Endodermal cell (in vitro differentiated cells): Measurements from ENCODE around the gene SDSL. TPM values are rescaled to one million over a fixed set of nuclear protein-coding genes. Genes with fewer than 3 reads are reported as not detected.

Experiments
- DNase-seq: peaks from one replicate; pipeline ENCODE4 v3.0.0-alpha.2; 2017
- H3K27ac ChIP-seq: 2 replicates; pipeline ENCODE4 v1.5.1; 2013; ENCODE audit warnings: mild to moderate bottlenecking, low read depth, low read length, moderate library complexity
- H3K27me3 ChIP-seq: 2 replicates; pipeline ENCODE4 v1.6.1; 2013; ENCODE audit warnings: mild to moderate bottlenecking, low read length, moderate library complexity; ENCODE audit not compliant: insufficient read depth, control insufficient read depth, poor library complexity, severe bottlenecking
- H3K36me3 ChIP-seq: 2 replicates; pipeline ENCODE4 v1.7.0; 2013; ENCODE audit warnings: mild to moderate bottlenecking, low read length, moderate library complexity; ENCODE audit not compliant: control insufficient read depth, insufficient read depth
- H3K4me1 ChIP-seq: one replicate; pipeline ENCODE4 v1.7.0; 2013; ENCODE audit warnings: low read length; ENCODE audit not compliant: control insufficient read depth, insufficient read depth
- H3K4me3 ChIP-seq: 2 replicates; pipeline ENCODE4 v1.5.1; 2013; ENCODE audit warnings: mild to moderate bottlenecking, low read length, moderate library complexity
- H3K9ac ChIP-seq: 2 replicates; pipeline ENCODE4 v1.6.1; 2013; ENCODE audit warnings: mild to moderate bottlenecking, low read length, moderate library complexity; ENCODE audit not compliant: poor library complexity, severe bottlenecking; ENCODE audit errors: extremely low read depth
- H3K9me3 ChIP-seq: 2 replicates; pipeline ENCODE4 v1.6.1; 2013; ENCODE audit warnings: mild to moderate bottlenecking, low read length, moderate library complexity; ENCODE audit not compliant: control insufficient read depth
- H3K27ac Mint-ChIP-seq: 2 replicates; pipeline ENCODE4 v1.8.0; 2020; ENCODE audit warnings: mixed read lengths
- H3K27me3 Mint-ChIP-seq: 2 replicates; pipeline ENCODE4 v1.8.0; 2021; ENCODE audit warnings: mild to moderate bottlenecking, mixed read lengths; ENCODE audit not compliant: insufficient read depth
- H3K36me3 Mint-ChIP-seq: 2 replicates; pipeline ENCODE4 v1.8.0; 2020; ENCODE audit warnings: low read depth, mixed read lengths
- H3K4me1 Mint-ChIP-seq: 2 replicates; pipeline ENCODE4 v1.8.0; 2020; ENCODE audit warnings: mixed read lengths
- H3K4me3 Mint-ChIP-seq: 2 replicates; pipeline ENCODE4 v1.8.0; 2020; ENCODE audit warnings: mild to moderate bottlenecking, moderate library complexity, mixed read lengths
- H3K9me3 Mint-ChIP-seq: 2 replicates; pipeline ENCODE4 v1.8.0; 2020; ENCODE audit warnings: mild to moderate bottlenecking, mixed read lengths
- CTCF ChIP-seq: fragments of 200-600 bp; sonication (generic); conservative IDR thresholded peaks from 2 replicates; pipeline ENCODE4 v1.5.0; 2021; ENCODE audit warnings: antibody characterized with exemption, mild to moderate bottlenecking
- whole genome bisulfite sequencing, 2 experiments: methylation state at CpG; one replicate each; pipeline versions ENCODE4 v1.1.5 to v1.1.7; 2013; ENCODE audit warnings: missing lambda C conversion rate in 2 of 2, mixed read lengths in 1 of 2; ENCODE audit not compliant: insufficient coverage in 1 of 2, insufficient read length in 1 of 2; 5-methylcytosine and 5-hydroxymethylcytosine counted together
- total RNA-seq, 2 donors: library from RNA; stranded (reverse); fragmentation: NEBNext Ultra II Directional in 1 of 2; extraction: Animal tissue kit (Norgen Biotek cat#: 25700) in 1 of 2; gene quantifications; 2 replicates in 1 of 2; 3 replicates in 1 of 2; pipeline ENCODE4 v1.2.1, GENCODE V29; 2021

Gene SDSL
- total RNA-seq, 2 donors from 2014 or later, result 2.4 to 5.7 TPM

DNA sequence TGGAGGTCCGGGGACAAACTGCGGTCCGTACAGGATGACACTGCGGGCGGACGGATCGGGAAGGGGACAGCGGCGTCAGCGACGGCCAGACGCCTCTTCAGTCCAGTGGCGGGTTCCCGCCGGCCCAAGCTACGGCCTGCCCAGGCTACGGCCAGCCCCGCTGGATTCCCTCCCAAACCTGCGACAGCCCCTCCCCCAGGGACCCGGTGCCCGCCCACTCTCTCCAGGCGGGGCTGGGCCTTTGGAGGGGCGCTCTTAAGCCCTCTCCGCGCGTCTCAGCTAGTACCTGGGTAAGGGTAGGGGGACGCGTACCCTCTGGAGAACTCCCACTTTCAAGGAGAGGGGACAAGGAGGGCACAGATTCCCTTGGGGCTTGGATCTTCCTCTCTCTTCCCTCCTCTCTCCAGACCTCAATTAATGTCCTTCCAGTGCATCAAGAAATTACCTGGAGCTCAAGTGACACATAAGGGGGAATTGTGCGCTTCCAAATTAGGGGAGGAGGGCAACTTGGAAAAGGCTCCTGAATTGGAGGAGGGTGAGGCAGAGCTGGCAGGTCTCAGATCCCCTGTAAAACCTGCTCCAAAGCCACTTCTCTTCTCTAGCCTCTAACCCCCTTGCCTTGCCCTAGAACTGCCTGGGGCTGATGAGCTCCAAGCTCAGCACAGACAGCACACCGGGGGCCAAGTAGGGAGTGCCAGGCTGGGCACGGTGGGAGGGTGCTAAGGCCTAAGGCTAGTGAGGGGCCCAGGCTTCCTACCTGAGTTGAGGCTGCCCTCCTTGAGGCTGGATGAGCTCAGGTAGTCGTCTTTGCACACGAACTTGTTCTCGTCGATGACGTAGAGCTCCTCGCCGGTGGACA, 46.4 kb downstream of the SDSL start:
- TF ChIP-seq CTCF, result no peak
- no peaks in the 10 kb centered on the region for H3K36me3 Mint-ChIP-seq
- Histone ChIP-seq H3K4me1 (peaks cover 3% of the 10 kb centered on the region), H3K4me3 (no peak overlapping the region), H3K27me3 (peaks cover 100% of the 10 kb centered on the region), H3K9me3 (no peaks in the 10 kb centered on the region), H3K27ac (no peak overlapping the region), H3K36me3 (no peaks in the 10 kb centered on the region), H3K9ac (no peak overlapping the region)
- WGBS, 2 experiments, result 3% methylated on average over 18 to 38 of the region's 38 CpGs
- H3K27me3 Mint-ChIP-seq, result peaks cover 98% of the 10 kb centered on the region
- no peaks in the 10 kb centered on the region for H3K9me3 Mint-ChIP-seq
- no peak overlapping the region for H3K27ac Mint-ChIP-seq
- peaks cover 26% of the 10 kb centered on the region for H3K4me1 Mint-ChIP-seq
- peak overlapping the region; percentile 49 for H3K4me3 Mint-ChIP-seq
- peak; percentile 68 for DNase-seq

DNA sequence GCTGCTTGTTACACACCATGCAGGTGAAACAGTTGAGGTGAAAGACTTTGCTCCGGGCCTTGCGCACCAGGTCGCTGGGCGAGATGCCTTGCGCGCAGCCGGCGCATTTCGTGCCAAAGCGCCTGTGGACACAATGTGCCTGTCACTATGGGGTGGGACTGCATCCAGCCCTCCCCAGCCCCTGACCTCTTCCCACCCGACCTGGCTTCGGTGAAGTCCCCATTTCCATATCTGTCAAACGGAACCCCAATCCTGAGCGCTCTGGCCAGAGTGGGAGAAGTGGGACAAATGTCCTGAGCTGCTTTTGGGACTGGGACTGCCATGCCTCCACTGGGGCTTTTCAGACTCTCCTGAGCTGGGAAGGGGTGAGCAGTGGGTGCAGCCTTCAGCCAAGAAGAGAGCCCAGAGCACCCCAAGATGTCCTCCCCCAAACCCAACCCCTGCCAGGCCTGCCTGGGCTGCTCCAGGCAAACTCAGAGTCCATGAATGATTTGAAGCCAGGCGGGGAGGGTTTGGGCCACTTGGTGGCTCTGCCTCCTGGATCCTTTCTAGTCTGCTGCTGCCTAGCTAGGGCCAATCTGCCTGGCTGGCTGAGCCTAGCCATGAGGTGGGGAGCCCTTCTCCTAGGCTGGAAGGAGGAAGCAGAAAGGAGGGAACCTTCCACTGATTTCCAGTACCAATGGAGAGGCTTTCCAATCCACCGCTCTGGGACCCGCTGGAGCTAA, 47.2 kb downstream of the SDSL start:
- Histone ChIP-seq H3K9ac (no peak overlapping the region), H3K27ac (no peak overlapping the region), H3K9me3 (no peaks in the 10 kb centered on the region), H3K4me3 (no peak overlapping the region), H3K27me3 (peaks cover 100% of the 10 kb centered on the region), H3K4me1 (peaks cover 3% of the 10 kb centered on the region), H3K36me3 (no peaks in the 10 kb centered on the region)
- no peak for TF ChIP-seq CTCF
- WGBS, 2 experiments, result 11 to 14% methylated on average over 7 to 17 of the region's 17 CpGs
- Mint-ChIP-seq H3K27me3 (peaks cover 98% of the 10 kb centered on the region), H3K4me1 (peaks cover 20% of the 10 kb centered on the region), H3K9me3 (no peaks in the 10 kb centered on the region), H3K36me3 (no peaks in the 10 kb centered on the region), H3K27ac (no peak overlapping the region), H3K4me3 (no peak overlapping the region)
- peak; percentile 66 for DNase-seq

DNA sequence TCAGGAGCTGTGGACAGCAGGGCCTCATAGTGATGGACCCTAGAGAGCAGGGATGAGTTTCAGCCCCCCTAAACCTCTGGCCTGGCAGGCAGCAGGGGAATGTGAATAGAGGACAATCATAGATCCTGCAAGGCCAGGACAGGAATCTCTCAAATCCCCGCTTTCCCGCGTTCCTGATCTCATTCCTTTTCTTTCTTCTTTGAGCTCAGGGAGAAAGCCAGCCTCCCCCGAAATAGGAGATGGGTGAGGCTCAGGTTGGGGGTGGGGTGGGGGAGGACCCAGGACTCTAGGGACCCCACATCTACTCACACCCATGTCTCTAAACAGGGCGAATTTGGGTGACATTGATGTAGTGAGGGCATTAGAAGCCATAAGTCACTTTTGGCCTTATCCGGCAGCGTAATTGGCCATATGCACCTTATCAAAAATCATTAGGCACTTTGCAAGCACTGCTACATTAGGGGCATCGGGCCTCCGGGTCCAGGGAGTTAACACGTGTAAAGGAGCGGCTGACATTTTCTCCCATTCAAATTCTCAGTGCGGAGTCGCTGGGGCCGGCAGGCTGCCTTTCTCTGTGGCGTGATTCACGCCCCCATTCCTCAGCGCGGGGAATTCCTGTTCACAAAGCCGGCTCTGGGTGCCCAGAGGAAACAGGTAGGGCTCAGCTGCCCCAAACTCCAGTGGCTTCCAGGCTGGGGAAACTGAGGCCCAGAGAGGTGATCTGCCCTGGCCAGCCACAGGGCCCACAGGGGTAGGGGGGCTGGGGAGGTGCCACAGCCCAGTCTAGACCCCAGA, 48.0 kb downstream of the SDSL start:
- Mint-ChIP-seq H3K36me3 (no peaks in the 10 kb centered on the region), H3K4me3 (no peak overlapping the region), H3K27me3 (peaks cover 98% of the 10 kb centered on the region), H3K9me3 (no peaks in the 10 kb centered on the region), H3K27ac (no peak overlapping the region), H3K4me1 (peaks cover 22% of the 10 kb centered on the region)
- DNase-seq, result peak; percentile 68
- Histone ChIP-seq H3K4me3 (no peak overlapping the region), H3K36me3 (no peaks in the 10 kb centered on the region), H3K27me3 (peaks cover 100% of the 10 kb centered on the region), H3K27ac (no peak overlapping the region), H3K4me1 (peaks cover 6% of the 10 kb centered on the region), H3K9ac (no peak overlapping the region), H3K9me3 (no peaks in the 10 kb centered on the region)
- no peak for TF ChIP-seq CTCF
- WGBS, 2 experiments, result 5 to 12% methylated on average over 9 to 18 of the region's 19 CpGs
